Omental fat pad (tissue), 4 donors: ENCODE data around the gene ARHGAP15. TPM values are rescaled to one million over a fixed set of nuclear protein-coding genes. Genes with fewer than 3 reads are reported as not detected.

Source experiments
- ATAC-seq: fragments of 150-250 bp; one replicate; pipeline ENCODE4 v1.9.1; 2016; ENCODE audit warnings: mild to moderate bottlenecking, moderate library complexity; ENCODE audit not compliant: low FRiP score
- DNase-seq: peaks from one replicate; pipeline ENCODE4 v3.0.0-alpha.2; 2019; ENCODE audit warnings: low spot score
- total RNA-seq, 4 donors: library from RNA; depleted of rRNA; stranded (reverse); fragments of >200 nt; gene quantifications; one replicate each; pipeline ENCODE4 v1.1.0, GENCODE V29; 2016
- TF ChIP-seq, protein P1 (sequence below), 3 donors: fragments of 450-650 bp; IDR thresholded peaks; one replicate each; pipeline ENCODE4 v1.5.1; 2016 to 2017; ENCODE audit warnings: antibody characterized with exemption in 3 of 3, mild to moderate bottlenecking in 3 of 3, moderate library complexity in 2 of 3

Gene ARHGAP15
- total RNA-seq, 4 donors from 2014 or later, result 12.2 to 27.6 (median 20.7) TPM

DNA sequence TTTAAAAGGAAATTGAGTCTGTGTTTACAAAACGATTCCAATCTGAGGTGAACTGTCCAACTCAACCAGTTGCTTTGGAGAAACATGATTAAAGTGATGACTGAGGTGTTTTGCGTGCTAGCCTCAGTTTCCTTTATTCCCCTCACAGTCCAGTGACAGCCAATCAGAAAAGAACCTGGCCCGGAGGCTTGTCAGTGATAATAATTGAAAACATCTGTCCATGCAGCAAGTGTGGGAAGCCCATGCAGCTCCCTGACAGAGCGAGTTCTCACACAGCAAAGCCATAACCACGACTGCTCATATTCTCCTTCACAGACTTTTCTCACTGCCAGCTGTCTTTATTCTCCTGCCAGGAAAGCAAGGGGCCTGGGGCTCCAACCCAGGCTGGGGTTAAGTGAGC, 613.4 kb downstream of the ARHGAP15 start:
- TF ChIP-seq, protein P1, sequence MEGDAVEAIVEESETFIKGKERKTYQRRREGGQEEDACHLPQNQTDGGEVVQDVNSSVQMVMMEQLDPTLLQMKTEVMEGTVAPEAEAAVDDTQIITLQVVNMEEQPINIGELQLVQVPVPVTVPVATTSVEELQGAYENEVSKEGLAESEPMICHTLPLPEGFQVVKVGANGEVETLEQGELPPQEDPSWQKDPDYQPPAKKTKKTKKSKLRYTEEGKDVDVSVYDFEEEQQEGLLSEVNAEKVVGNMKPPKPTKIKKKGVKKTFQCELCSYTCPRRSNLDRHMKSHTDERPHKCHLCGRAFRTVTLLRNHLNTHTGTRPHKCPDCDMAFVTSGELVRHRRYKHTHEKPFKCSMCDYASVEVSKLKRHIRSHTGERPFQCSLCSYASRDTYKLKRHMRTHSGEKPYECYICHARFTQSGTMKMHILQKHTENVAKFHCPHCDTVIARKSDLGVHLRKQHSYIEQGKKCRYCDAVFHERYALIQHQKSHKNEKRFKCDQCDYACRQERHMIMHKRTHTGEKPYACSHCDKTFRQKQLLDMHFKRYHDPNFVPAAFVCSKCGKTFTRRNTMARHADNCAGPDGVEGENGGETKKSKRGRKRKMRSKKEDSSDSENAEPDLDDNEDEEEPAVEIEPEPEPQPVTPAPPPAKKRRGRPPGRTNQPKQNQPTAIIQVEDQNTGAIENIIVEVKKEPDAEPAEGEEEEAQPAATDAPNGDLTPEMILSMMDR (IDR thresholded peaks at IDR 0.05), result no peak
- DNase-seq, result no peak
- no peak for ATAC-seq

DNA sequence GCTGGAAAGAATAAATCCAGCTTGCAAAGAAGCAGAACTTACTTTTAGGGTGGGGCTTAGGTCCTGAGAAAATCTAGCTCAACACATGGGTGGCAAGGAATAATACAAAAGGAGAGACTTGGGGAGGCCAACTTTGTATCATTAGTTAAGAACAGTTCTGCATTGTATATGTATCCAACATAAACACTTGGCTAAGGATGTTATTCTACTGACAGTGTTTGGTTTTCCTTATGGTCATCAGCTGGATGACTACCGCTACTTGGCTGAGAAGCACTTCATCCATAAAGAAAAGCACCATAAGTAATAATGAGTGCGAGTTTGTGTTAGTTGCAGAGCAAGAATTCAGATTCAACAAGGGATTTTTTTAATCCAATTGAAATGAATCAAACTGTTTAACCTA, 614.9 kb downstream of the ARHGAP15 start:
- ATAC-seq (no peak), DNase-seq (no peak)
- TF ChIP-seq, protein P1 (IDR thresholded peaks at IDR 0.05), result no peak

DNA sequence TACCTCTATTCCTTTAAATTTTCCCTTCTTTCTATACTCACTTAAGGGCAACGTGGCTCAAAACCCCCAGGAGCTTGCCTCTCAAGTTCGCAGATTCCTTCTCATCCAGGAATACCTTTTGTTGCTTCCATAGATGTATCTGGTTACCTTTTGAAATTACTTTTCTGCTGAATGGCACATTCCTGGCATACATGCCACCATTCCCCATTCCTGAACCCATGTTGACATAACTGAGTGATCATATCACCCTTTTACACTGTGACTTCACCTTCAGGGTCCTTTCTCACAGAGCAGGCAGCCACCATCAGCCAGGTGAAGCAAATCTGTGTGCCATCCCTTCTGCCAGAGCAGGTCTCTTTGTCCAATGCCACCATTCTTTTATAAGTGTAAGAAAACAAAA, 615.8 kb downstream of the ARHGAP15 start:
- TF ChIP-seq, protein P1 (IDR thresholded peaks at IDR 0.05), result no peak
- DNase-seq, result no peak
- ATAC-seq, result no peak

DNA sequence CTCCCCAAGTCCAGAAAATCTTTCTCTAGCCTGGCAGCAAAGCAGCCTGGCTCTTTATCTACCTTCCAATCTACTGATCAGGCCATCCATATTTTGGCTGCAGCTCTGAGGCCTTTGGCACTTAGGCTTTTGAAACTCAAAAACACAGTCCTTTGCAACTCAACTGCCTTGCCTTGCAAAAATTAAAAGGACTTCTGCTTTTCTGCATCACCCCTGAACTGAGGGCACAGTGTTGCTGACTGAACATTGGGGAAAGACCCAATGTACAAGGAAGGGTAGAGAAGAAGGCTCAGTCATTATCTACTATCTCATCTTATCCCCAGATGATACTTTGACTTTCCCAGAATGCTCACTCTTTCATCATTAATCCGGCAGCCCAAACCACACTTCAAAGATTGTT, 625.5 kb downstream of the ARHGAP15 start:
- TF ChIP-seq, protein P1 (IDR thresholded peaks at IDR 0.05), result no peak
- ATAC-seq (no peak), DNase-seq (no peak)

DNA sequence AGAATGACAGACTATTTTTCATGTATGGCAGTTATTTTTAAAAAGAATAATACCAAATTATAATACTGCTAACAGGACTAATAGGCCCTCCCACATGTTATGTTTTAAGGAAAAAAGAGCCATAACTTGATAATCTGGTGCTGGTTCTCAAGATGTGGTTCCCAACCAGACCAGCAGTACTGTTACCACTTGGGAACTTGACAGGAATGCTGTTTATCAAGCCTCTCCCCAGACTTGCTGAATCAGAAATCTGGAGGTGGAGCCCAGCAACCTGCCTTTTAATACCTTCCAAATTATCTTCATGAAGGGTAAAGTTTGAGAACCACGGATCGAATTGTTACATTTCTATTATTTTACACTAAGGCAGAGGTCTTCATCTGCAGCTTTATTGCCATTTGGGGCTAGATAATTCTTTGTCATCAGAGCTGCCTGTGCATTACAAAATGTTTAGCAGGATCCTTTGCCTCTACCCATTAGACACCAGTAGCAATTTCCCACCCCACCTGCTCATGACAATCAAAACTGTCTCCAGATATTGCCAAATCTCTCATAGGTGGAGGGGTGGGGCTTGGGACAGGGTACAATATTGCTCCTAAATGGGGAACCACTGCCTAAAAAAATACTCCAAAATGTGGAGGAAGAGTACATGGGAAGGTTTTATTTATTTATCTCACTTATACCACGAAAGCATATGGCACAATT, 629.6 kb downstream of the ARHGAP15 start:
- ATAC-seq (no peak), DNase-seq (no peak)
- TF ChIP-seq, protein P1 (IDR thresholded peaks at IDR 0.05), result no peak

DNA sequence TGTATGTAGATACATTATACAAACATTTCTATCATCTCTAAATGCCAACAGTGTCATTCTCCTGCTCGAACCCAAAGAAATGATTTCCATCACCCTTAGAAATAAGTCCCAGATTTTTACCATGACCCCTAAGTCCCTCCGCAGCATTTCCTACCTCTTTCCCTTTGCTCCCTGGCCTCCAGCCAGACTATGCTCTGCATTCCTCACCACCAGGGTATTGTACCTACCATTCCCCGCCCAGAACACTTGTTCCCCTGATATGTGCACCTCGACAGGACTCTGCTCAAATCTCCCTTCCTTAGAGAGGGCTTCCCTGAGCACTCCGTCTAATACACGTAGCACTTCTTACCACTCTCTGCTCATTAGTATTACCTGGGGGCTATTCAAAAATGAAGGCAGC, 630.2 kb downstream of the ARHGAP15 start:
- ATAC-seq (no peak), DNase-seq (no peak)
- TF ChIP-seq, protein P1 (IDR thresholded peaks at IDR 0.05), result no peak

DNA sequence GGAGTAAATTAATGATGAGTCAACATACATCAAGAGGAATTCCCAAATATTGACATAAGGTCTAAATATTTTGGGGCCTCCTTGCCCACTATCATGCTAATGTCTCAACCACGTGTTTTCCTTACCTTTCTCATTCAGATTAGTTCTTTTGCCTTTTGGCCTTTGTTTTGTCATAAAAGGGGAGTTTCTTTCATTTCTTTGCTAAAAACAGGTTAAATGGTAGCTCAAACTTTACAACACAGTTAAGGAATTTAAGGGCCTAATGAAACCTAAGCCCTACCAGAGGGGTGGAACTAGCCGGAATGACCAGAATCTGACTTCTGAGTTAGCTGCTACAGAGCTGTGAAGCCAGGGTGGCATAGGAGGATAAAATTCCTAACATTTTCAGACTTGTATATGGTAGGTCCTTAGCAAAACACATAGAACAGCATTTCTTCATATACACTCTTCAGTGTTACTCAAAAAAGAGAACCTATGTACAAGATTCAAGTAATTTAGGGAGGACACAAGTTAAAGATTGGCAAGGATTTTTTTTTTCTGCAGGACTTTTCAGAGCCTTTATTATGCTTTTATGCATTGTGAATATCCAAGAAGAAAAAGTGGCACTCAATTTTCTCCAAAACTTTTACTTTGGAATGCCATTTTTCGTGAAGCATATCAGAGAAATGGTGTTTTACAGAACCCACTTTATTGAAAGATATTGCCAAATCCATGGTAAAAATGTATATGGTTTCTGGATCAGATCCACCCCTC, 633.1 kb downstream of the ARHGAP15 start:
- DNase-seq (no peak), ATAC-seq (no peak)
- TF ChIP-seq, protein P1 (IDR thresholded peaks at IDR 0.05), result no peak
